SK-N-SH (cell line): ENCODE results near the gene OVOL3.

Experiments
- CHD2 ChIP-seq: fragments of 150-350 bp; IDR thresholded peaks from 2 replicates; pipeline ENCODE4 v1.6.1; 2018; ENCODE audit warnings: low read length; ENCODE audit not compliant: partially characterized antibody
- EP300 ChIP-seq, 2 experiments: IDR thresholded peaks; 2 replicates each; pipeline versions ENCODE4 v1.4.0 to v1.6.1; 2012; ENCODE audit warnings: borderline replicate concordance in 1 of 2, low read depth in 1 of 2, low read length in 1 of 2
- POLR2AphosphoS5 ChIP-seq: IDR thresholded peaks from 2 replicates; pipeline ENCODE4 v1.6.1; 2012; ENCODE audit warnings: low read depth, low read length
- RAD21 ChIP-seq: IDR thresholded peaks from 2 replicates; pipeline ENCODE4 v1.6.1; 2012; ENCODE audit warnings: mild to moderate bottlenecking, low read length
- YY1 ChIP-seq: IDR thresholded peaks from 2 replicates; pipeline ENCODE4 v1.4.0; 2012; ENCODE audit warnings: low read depth, mild to moderate bottlenecking
- TF ChIP-seq, protein P1 (sequence below): fragments of 200-600 bp; sonication (generic); IDR thresholded peaks from 2 replicates; pipeline ENCODE4 v1.6.1; 2017; ENCODE audit warnings: antibody characterized with exemption, mild to moderate bottlenecking, moderate library complexity
- TF ChIP-seq, protein P2 (sequence below): IDR thresholded peaks from 2 replicates; pipeline ENCODE4 v1.4.0; 2012; ENCODE audit warnings: low read depth
- TF ChIP-seq, protein P3 (sequence below): IDR thresholded peaks from 2 replicates; pipeline ENCODE4 v1.6.1; 2012; ENCODE audit warnings: mild to moderate bottlenecking, low read depth, low read length, moderate library complexity

DNA sequence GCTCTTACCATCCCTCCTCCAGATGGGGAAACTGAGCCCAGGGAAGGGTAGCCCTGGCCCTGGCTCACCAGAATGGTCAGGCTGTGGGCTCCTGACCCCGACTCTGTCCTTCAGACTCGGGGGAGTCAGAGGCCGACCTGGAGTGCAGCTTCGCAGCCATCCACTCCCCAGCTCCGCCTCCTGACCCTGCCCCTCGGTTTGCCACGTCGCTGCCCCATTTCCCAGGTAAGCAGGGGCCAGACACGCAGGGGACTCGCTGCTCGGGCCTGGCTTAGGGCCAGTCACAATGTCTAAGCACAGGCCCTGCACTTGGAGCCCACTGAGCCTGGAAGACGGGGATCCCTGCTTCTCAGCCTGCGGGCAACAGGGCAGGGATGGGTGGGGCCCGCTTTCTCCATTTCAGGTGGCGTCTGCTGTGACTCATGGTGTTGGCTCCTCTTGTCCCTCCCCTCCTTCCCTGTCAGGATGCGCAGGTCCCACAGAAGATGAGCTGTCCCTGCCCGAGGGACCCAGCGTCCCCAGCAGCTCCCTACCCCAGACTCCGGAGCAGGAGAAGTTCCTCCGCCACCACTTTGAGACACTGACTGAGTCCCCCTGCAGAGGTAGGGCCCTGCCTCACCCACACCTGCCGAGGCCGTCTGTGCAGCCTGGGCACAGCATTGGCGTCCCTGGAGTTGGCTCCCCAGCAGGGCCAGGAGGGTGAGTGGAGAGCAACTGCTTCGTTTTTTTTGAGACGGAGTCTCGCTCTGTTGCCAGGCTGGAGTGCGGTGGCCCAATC is 9.2 kb upstream of the OVOL3 start:
- TF ChIP-seq, protein P1, sequence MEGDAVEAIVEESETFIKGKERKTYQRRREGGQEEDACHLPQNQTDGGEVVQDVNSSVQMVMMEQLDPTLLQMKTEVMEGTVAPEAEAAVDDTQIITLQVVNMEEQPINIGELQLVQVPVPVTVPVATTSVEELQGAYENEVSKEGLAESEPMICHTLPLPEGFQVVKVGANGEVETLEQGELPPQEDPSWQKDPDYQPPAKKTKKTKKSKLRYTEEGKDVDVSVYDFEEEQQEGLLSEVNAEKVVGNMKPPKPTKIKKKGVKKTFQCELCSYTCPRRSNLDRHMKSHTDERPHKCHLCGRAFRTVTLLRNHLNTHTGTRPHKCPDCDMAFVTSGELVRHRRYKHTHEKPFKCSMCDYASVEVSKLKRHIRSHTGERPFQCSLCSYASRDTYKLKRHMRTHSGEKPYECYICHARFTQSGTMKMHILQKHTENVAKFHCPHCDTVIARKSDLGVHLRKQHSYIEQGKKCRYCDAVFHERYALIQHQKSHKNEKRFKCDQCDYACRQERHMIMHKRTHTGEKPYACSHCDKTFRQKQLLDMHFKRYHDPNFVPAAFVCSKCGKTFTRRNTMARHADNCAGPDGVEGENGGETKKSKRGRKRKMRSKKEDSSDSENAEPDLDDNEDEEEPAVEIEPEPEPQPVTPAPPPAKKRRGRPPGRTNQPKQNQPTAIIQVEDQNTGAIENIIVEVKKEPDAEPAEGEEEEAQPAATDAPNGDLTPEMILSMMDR = no peak
- TF ChIP-seq CHD2 (no peak), YY1 (no peak), RAD21 (no peak), EP300 (IDR thresholded peaks at IDR 0.05; ENCODE audit: borderline replicate concordance in 1 of 2, low read depth in 1 of 2, low read length in 1 of 2) (no peak), POLR2AphosphoS5 (no peak)
- TF ChIP-seq, protein P2, sequence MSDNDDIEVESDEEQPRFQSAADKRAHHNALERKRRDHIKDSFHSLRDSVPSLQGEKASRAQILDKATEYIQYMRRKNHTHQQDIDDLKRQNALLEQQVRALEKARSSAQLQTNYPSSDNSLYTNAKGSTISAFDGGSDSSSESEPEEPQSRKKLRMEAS = no peak
- TF ChIP-seq, protein P3, sequence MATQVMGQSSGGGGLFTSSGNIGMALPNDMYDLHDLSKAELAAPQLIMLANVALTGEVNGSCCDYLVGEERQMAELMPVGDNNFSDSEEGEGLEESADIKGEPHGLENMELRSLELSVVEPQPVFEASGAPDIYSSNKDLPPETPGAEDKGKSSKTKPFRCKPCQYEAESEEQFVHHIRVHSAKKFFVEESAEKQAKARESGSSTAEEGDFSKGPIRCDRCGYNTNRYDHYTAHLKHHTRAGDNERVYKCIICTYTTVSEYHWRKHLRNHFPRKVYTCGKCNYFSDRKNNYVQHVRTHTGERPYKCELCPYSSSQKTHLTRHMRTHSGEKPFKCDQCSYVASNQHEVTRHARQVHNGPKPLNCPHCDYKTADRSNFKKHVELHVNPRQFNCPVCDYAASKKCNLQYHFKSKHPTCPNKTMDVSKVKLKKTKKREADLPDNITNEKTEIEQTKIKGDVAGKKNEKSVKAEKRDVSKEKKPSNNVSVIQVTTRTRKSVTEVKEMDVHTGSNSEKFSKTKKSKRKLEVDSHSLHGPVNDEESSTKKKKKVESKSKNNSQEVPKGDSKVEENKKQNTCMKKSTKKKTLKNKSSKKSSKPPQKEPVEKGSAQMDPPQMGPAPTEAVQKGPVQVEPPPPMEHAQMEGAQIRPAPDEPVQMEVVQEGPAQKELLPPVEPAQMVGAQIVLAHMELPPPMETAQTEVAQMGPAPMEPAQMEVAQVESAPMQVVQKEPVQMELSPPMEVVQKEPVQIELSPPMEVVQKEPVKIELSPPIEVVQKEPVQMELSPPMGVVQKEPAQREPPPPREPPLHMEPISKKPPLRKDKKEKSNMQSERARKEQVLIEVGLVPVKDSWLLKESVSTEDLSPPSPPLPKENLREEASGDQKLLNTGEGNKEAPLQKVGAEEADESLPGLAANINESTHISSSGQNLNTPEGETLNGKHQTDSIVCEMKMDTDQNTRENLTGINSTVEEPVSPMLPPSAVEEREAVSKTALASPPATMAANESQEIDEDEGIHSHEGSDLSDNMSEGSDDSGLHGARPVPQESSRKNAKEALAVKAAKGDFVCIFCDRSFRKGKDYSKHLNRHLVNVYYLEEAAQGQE = no peak
